PC-9 (cell line): ENCODE measurements around the gene XXYLT1.

Experiments
- CTCF ChIP-seq: fragments of 200-600 bp; sonication (generic); conservative IDR thresholded peaks from 2 replicates; pipeline ENCODE4 v1.6.1; 2017; ENCODE audit warnings: mixed run types, antibody characterized with exemption, mild to moderate bottlenecking, moderate library complexity
- EZH2 ChIP-seq: fragments of 200-600 bp; sonication (generic); IDR thresholded peaks from 2 replicates; pipeline ENCODE4 v1.8.0; 2017; ENCODE audit warnings: antibody characterized with exemption, low read depth

- TF ChIP-seq CTCF (no peak), EZH2 (no peak)
These were observed 69.7 kb downstream of the XXYLT1 start for GRCh38 chr3:195201295-195201694.
